Hepatocyte (in vitro differentiated cells): Measurements from ENCODE around the gene BUD31.

Source experiments
- CTCF ChIP-seq: fragments of 200-600 bp; sonication (generic); IDR thresholded peaks from 2 replicates; pipeline ENCODE4 v1.5.1; 2016; ENCODE audit warnings: antibody characterized with exemption, mild to moderate bottlenecking; ENCODE audit not compliant: poor library complexity
- EZH2 ChIP-seq: fragments of 200-600 bp; sonication (generic); IDR thresholded peaks from 2 replicates; pipeline ENCODE4 v1.6.1; 2016; ENCODE audit warnings: antibody characterized with exemption, mild to moderate bottlenecking, borderline replicate concordance
- EZH2phosphoT487 ChIP-seq: fragments of 200-600 bp; sonication (generic); IDR thresholded peaks from one replicate; pipeline ENCODE4 v1.6.1; 2018; ENCODE audit warnings: antibody characterized with exemption, mild to moderate bottlenecking, low read depth, moderate library complexity; ENCODE audit not compliant: unreplicated experiment, severe bottlenecking

GRCh38 chr7:99428972-99429566 is 20.3 kb downstream of the BUD31 start:
- TF ChIP-seq CTCF: no peak
- no peak for TF ChIP-seq EZH2
- no peak for TF ChIP-seq EZH2phosphoT487
